GM18505 (cell line): ENCODE results near the gene ENPP6.

Experiments used
- ATAC-seq: cut with Tn5 transposase; IDR thresholded peaks from one replicate; pipeline ENCODE4 v1.9.1; 2021; ENCODE audit not compliant: unreplicated experiment
- POLR2A ChIP-seq: IDR thresholded peaks from 4 replicates; pipeline ENCODE4 v1.6.1; 2011; ENCODE audit warnings: borderline replicate concordance; ENCODE audit not compliant: insufficient read depth, insufficient read length; ENCODE audit errors: extremely low read depth

Gene ENPP6

DNA sequence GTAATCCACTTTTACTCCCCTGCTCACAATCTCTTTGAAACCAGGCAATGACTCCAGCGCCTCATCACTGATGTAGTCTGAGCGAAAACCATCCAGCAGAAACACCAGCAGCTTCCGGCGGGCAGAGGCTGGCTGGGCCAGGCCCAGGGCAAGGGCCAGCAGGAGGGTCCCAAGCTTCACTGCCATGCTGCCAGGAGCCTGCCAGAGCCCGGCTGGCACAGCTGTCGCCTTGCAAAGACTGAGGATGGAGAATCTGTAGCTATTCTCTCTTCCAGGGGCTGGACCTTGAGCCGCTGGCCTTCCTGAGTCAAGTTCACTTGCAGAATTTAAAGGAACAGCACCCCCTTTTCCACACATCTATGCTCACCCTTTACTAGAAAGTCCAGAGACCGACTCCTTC is at the start of gene ENPP6:
Gene ENPP6 (minus strand): TSS at position 240 of the 400 bp plus-strand sequence. CDS start 54 bp downstream, at position 186.
- ATAC-seq: no peak
- no peak for TF ChIP-seq POLR2A

DNA sequence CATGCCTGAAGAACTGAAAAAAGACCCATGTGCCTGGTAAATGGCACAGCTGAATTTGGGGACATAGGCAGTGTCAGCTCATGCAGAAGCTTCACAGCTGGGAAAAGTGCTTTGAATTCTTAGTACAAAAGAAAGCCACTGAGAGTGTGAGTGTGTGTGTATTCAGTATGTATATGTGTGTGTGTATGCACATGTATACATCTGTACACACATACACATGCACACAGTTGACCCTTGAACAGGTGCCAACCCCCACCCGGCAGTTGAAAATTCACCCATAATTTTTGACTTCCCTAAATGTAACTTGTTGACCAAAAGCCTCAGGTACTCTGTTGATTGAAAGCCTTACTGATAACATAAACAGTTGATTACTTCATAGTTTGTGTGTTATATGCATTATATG is 49.5 kb upstream of the ENPP6 start:
- ATAC-seq: no peak
- TF ChIP-seq POLR2A: peak; percentile 44

DNA sequence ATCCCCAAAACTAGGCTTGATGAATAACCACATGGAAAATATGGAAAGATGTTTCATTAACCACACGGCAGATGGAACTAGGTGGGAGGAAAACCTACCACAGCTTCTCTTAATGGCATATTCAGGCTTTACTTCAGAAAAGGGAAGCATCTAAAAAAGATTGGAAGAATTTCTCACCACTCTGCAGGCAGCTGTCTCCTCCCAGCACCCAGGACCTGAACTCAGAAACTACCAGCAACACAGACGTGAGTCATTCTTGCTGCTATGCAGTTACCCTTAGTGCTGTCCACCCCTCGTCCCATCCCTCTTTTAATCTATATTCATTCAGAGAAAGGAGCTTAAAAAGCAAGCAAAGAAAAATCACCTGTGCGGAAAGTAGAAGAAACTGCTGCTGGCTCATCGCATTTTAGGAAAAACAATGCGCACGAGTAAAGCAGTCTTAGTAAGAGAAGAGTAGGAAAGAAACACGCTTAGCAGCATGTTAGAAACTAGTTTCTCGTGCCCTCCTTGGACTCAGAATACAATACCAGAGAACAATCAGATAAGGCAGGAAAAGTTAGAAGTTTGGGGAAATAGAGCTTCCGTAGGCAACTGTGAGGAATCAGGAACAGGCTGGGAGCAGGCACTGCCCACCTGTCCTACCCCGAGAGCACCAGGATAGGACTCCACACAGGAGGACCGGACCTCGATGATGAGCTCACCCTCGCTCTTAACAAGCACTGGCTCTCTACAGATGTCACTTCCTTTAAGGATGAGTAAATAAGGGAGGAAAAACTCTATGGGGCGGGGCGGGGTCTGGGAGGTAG is 48.1 kb upstream of the ENPP6 start:
- ATAC-seq: no peak
- peak; percentile 95 for TF ChIP-seq POLR2A

DNA sequence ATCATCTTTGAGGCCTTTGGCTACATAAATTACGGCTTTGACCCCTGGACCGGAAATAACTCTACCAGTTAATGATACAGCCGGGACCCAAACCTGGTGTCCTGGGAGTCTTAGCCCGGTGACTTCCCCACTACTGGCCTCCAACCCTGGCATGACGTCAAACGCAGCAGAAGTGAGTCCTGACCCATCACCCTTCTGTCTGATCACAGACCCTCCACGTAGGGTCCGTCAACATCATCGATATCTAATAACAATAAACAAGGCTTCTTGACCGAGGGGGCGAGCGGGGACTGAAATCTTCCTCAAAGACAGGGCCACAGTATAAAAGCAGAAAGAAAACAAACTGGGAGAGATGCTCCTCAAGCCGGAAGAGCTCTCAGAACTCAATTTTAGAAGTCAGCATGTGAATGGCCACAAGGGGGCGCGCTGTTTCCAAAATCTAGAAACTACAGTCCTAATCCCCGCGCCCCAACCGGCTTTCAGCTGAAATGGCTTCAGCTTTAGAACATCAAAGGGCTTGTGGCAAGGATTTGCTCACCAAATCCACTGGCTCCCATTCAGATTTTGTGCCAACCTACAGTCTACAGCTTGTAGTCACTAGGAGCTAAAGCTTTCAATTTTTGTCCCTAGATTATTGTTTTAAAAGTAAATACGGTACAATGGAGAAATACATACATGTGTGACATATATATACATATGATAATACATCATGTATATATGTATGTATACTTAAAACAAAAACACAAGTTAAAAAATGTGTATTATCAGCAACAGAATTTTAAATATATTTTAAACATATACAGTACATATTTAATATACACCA is 46.4 kb upstream of the ENPP6 start:
- ATAC-seq: peak; percentile 30
- no peak for TF ChIP-seq POLR2A

DNA sequence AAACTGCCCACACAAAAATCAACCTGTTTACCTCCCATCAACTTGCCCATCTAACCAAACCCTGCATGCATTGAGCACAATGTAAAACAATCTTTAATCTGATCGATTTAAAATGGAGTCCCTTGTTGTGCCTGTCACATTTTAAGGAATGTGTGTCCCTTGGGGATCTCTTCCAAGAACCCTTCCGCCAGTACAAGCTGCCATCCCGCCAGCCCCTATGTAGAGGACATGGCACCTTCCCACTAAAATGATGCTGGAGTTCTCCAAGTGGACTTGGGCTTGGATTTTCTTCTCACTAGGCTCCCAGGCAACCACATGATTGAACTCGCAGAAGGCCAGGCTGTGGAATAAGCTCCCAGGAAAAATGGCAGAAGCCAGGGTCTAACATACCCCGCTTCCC is 45.8 kb upstream of the ENPP6 start:
- TF ChIP-seq POLR2A: no peak
- ATAC-seq: no peak

DNA sequence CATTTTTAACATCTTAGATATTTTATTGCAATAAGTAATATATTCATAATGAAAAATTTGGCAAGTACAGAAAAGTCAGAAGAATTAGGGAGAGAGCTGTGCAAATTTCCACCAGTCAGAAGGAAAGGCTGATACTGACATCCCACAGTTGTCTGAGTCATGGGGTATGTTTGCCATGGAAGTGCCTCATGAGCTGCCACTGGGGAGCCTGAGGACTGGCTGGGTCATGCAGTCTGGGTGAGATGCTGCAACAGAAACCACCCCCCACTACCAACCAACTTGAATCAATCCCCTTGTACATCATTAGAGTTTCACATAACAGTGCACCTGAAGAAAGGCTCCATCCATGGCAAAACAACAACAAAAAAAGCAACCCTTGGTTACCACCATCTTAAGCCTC is 45.2 kb upstream of the ENPP6 start:
- no peak for ATAC-seq
- no peak for TF ChIP-seq POLR2A

DNA sequence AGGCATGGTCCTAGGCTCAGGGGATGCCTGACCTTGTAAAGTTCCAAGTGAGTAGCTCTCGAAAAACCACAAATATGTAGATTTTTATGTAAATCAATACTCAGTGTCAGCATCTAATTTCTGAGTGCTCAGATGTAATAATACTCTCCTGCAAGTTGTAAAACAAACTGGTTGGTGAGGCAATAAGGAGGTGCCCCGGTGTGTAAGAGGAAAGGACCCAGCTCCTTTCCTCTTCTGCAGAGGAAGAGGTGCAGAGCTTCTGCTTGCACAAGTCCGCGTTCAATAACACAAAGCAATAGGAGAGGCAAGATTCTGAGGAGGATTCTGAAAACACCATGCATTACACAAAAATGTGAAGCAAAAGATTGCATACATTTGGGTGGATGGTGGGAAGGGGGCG is 43.6 kb upstream of the ENPP6 start:
- ATAC-seq: no peak
- no peak for TF ChIP-seq POLR2A

DNA sequence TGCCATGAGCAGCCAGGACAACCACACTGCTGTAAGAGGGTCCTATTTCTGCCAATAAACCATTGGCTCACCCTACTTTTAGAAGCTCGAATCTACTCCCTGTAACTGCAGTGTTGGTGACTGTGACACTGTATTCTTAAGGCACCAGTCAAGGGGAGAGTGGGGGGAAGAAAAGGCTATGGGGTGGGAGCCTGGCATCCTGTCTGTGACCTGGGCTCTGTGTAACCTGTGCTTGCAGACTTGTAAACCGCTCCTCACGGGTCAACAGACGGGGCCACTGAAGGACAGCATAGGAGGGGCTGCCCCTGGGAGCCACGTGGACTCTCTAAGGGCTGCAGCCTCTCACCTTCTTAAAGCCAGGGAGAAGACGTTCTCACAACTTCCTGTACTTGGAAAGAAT is 42.2 kb upstream of the ENPP6 start:
- no peak for ATAC-seq
- TF ChIP-seq POLR2A: no peak

DNA sequence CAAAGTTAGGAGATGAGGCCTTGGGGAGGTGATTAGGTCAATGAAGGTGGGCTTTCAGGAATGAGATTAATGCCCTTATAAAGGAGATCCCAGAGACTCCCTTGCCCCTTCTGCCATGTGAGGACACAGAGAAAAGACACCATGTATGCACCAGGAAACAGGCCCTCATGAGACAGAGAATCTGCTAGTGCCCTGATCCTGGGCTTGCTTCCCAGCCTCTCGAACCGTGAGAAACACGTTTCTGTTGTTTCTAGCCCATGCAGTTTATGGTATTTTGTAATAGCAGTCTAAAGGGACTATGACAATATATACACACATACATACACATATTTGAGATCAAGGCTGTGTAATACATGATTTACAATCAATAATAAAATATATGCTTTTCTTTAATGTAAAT is 41.4 kb upstream of the ENPP6 start:
- ATAC-seq: no peak
- TF ChIP-seq POLR2A: no peak

DNA sequence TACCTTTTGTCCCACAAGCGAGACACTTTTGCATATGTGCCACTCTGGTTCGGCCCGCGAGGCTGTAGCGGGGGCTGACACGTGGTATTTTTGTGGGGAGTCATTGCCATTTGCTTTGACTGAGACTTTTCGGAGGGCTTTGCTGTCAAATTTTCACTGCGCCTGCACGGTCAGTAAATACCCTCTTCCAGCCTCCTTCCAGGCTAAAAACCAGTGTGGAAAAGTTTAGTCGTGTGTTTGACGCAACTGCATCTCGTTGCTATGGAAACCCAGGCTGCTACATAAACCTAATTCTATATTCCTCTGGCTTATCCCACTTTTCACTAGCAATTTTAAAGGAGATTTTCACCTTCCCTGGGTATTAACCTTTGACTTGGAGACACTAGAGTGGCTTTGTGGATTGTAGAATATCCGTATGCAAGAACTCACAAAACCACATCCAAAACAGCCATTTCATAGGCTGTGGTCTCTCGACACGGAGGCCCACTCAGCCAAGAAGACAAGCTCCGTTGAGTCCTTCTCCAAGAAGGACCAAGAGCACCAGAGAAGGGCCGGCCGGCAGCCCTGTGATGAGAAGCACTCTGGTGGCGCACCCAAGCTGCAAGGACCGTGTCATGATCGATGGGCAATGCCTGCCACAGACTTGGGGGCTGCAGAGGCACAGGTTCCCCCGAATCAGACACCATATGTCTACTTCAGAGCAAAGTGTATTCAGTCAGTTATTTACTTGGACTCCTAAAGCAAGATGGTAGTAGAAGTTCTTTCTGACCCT is 38.4 kb upstream of the ENPP6 start:
- TF ChIP-seq POLR2A: no peak
- no peak for ATAC-seq

DNA sequence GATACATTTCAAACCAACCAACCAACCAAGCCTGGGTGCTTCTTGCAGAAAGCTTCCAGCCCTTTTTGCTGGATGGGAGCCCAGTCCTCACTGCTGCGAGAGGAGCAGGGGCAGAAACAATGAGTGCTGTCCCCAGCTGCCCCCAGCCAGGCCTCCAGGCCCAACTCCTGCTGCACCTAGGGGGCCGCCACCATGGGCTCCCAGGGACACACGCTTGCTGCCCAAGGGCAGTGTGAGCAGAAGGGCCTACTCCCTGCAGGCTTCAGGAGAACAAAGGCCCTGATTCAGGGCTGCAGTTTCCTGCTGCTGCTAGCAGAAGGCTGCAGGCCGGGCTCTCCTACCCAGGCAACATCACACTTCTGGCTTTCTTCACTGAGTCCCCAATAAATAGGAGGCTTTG is 37.7 kb upstream of the ENPP6 start:
- no peak for TF ChIP-seq POLR2A
- ATAC-seq: no peak

DNA sequence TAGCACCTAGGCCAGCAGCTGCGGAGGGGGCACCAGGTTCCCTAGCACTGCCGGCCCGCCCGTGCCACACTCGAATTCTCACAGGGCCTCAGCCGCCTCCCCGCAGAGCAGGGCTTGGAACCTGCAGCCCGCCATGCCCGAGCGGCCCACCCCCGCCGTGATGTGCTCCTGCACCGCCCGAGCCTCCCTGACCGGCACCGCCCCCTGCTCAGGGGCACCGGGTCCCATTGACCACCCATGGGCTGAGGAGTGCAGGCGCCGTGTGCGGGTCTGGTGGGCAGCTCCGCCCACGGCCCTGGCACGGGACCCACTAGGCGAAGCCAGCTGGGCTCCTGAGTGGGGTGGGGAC is 35.4 kb upstream of the ENPP6 start:
- TF ChIP-seq POLR2A: no peak
- no peak for ATAC-seq
